GM18870 (cell line): ENCODE measurements around the gene SCYL2.
"Not testable (repeated sequence)": the region's sequence is repeated elsewhere in the genome, so short reads cannot be mapped to it uniquely, and the experiment has no call there.

Experiments
- ATAC-seq: cut with Tn5 transposase; IDR thresholded peaks from one replicate; pipeline ENCODE4 v1.9.1; 2021; ENCODE audit warnings: moderate library complexity; ENCODE audit not compliant: unreplicated experiment

The SCYL2 gene

DNA sequence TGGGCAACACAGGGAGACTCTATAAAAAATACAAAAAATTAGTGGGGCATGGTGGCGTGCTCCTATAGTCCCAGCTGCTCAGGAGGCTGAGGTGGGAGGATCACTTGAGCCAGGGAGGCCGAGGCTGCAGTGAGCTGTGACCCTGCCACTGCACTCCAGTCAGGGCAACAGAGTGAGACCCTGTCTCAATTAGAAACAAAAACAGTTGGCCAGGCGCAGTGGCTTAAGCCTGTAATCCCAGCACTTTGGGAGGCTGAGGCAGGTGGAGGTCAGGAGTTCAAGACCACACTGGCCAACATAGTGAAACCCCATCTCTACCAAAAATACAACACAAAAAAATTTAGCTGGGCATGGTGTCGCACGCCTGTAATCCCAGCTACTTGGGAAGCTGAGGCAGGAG is 1.9 kb upstream of the SCYL2 start:
- ATAC-seq, result not testable (repeated sequence)

- ATAC-seq, result peak; percentile 14
Measured at GRCh38 chr12:100265732-100266584, 1.0 kb upstream of the SCYL2 start.

DNA sequence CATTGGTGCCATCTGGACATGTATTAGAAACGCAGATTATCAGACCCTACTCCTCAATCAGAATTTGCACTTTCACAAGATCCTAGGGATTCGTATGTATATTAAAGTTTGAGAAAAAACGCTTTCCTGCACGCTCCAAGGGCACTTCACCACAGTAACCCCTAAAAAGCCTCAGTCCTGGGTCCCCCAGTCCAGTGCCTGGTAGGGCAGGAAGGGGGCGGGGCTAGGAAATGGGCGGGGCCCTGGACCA is 467 bp upstream of the SCYL2 start:
- ATAC-seq, result peak; percentile 84

GRCh38 chr12:100267603-100268281 is 765 bp downstream of the SCYL2 start:
- no peak for ATAC-seq

GRCh38 chr12:100268835-100269564 is 2.0 kb downstream of the SCYL2 start:
- ATAC-seq, result no peak

GRCh38 chr12:100273782-100274181 is 6.8 kb downstream of the SCYL2 start:
- ATAC-seq, result no peak

DNA sequence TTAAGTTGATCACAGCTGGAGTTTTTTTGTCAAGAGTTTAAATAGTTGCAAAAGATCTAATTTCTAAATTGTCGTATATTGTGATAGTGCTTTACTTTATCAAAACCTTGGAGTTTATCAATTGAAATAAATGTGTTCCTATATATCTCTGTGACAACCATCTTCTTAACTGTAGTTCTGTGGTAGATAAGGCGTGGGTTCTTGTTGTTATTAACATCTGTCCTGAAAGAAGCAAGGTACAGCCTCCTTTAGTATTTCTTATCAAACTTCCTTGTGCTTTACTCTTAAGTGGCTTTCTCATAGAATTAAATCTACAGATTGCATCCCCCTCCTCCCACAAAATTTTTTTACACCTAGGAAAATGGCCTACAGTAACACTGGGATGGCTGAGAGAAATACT is 7.3 kb downstream of the SCYL2 start:
- no peak for ATAC-seq

GRCh38 chr12:100279159-100279558 is 12.2 kb downstream of the SCYL2 start:
- ATAC-seq, result no peak

- ATAC-seq, result no peak
Measured at GRCh38 chr12:100279607-100280244, 12.7 kb downstream of the SCYL2 start.

DNA sequence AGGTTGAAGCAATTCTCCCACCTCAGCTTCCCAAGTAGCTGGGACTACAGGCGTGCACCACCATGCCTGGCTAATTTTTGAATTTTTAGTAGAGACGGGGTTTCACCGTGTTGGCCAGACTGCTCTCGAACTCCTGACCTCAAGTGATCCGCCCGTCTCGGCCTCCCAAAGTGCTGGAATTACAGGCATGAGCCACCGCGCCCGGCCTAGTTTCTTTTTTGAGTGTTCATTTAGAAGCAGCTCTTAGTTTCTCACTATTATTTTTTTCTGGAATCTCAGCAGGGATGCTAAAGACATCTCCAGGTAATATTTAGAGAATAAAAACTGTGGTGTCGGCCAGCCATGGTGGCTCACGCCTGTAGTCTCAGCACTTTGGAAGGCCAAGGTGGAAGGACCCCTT is 17.6 kb downstream of the SCYL2 start:
- not testable (repeated sequence) for ATAC-seq

GRCh38 chr12:100289038-100289437 is 22.1 kb downstream of the SCYL2 start:
- no peak for ATAC-seq

GRCh38 chr12:100290016-100290415 is 23.0 kb downstream of the SCYL2 start:
- ATAC-seq, result no peak

- ATAC-seq, result no peak
Measured at GRCh38 chr12:100293017-100293416, 26.0 kb downstream of the SCYL2 start.

DNA sequence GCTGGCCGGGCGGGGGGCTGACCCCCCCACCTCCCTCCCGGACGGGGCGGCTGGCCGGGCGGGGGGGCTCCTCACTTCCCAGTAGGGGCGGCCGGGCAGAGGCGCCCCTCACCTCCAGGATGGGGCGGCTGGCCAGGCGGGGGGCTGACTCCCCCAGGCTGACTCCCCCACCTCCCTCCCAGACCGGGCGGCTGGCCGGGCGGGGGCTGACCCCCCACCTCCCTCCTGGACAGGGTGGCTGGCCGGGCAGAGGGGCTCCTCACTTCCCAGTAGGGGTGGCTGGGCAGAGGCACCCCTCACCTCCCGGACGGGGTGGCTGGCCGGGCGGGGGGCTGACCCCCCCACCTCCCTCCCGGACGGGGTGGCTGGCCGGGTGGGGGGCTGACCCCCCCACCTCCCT is 27.4 kb downstream of the SCYL2 start:
- ATAC-seq, result not testable (repeated sequence)

GRCh38 chr12:100295764-100296555 is 29.0 kb downstream of the SCYL2 start:
- no peak for ATAC-seq

DNA sequence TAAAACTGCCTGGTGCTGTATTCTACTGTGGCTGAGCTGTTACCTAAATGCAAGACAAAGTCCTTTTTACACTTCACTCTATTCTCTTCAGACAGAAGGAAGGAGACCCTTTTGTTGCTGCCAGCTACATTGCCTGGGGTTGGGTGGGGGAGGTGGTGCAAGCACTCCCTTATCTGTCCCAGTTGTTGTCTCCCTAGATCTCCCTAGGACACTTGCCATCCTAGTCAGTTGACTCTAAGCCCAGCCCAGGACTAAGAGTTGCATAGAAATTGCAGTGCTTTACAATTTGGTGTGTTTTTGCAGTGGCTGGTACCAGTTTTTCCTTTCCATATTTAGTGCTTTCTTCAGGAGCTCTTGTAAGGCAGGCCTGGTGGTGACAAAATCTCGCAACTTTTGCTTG is 35.1 kb downstream of the SCYL2 start:
- no peak for ATAC-seq

DNA sequence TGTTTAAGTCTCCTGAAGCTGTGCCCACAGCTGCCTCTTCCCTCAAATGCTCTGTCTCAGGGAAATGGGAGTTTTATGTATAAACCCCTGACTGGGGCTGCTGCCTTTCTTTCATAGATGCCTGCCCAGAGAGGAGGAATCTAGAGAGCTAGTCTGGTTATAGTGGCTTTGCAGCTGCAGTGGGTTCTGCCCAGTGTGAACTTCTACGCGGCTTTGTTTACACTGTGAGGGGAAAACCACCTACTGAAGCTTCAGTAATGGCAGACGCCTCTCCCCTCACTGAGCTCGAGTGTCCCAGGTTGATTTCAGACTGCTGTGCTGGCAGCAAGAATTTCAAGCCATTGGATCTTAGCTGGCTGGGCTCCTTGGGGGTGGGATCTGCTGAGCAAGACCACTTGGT is 36.9 kb downstream of the SCYL2 start:
- no peak for ATAC-seq

- ATAC-seq, result not testable (repeated sequence)
Measured at GRCh38 chr12:100304334-100304733, 37.4 kb downstream of the SCYL2 start.

DNA sequence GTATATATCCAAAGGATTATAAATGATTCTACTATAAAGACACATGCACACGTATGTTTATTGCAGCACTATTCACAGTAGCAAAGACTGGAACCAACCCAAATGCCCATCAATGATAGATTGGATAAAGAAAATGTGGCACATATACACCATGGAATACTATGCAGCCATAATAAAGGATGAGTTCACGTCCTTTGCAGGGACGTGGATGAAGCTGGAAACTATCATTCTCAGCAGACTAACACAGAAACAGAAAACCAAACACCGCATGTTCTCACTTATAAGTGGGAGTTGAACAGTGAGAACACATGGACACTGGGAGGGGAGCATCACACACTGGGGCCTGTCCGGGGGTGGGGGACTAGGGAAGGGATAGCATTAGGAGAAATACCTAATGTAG is 41.2 kb downstream of the SCYL2 start:
- ATAC-seq, result not testable (repeated sequence)

GRCh38 chr12:100311317-100311716 is 44.3 kb downstream of the SCYL2 start:
- no peak for ATAC-seq

GRCh38 chr12:100317371-100317770 is 50.4 kb downstream of the SCYL2 start:
- no peak for ATAC-seq
